Measurements from ENCODE around the gene SLC8A2.
"Not testable (repeated sequence)": the region's sequence is repeated elsewhere in the genome, so short reads cannot be mapped to it uniquely, and the experiment has no call there.

The SLC8A2 gene

GRCh38 chr19:47486900-47487299 lies 15.2 kb upstream of the SLC8A2 start:
- DNase-seq (ENCODE audit: insufficient read length, low spot score) (no peak), FAIRE-seq (no peak)
- TF ChIP-seq CTCF (IDR thresholded peaks at IDR 0.05; ENCODE audit: insufficient read depth, missing control alignments): no peak

GRCh38 chr19:47486220-47486619 lies 14.5 kb upstream of the SLC8A2 start:
- DNase-seq (ENCODE audit: insufficient read length, low spot score); FAIRE-seq: not testable (repeated sequence)

GRCh38 chr19:47485210-47485609 lies 13.5 kb upstream of the SLC8A2 start:
- DNase-seq (ENCODE audit: insufficient read length, low spot score): no peak
- FAIRE-seq: no peak
- no peak for TF ChIP-seq CTCF (IDR thresholded peaks at IDR 0.05; ENCODE audit: insufficient read depth, missing control alignments)

- FAIRE-seq (no peak), DNase-seq (ENCODE audit: insufficient read length, low spot score) (peak; percentile 96)
- peak; percentile 88 for TF ChIP-seq CTCF (IDR thresholded peaks at IDR 0.05; ENCODE audit: insufficient read depth, missing control alignments)
These were observed 12.4 kb upstream of the SLC8A2 start, which contains the start of gene KPTN for GRCh38 chr19:47483800-47484690. TSS of gene KPTN (minus strand) at chr19:47484219. CDS start at chr19:47484160, 59 bp downstream.

GRCh38 chr19:47483200-47483599 lies 11.5 kb upstream of the SLC8A2 start:
- no peak for FAIRE-seq
- no peak for TF ChIP-seq CTCF (IDR thresholded peaks at IDR 0.05; ENCODE audit: insufficient read depth, missing control alignments)
- no peak for DNase-seq (ENCODE audit: insufficient read length, low spot score)

DNA sequence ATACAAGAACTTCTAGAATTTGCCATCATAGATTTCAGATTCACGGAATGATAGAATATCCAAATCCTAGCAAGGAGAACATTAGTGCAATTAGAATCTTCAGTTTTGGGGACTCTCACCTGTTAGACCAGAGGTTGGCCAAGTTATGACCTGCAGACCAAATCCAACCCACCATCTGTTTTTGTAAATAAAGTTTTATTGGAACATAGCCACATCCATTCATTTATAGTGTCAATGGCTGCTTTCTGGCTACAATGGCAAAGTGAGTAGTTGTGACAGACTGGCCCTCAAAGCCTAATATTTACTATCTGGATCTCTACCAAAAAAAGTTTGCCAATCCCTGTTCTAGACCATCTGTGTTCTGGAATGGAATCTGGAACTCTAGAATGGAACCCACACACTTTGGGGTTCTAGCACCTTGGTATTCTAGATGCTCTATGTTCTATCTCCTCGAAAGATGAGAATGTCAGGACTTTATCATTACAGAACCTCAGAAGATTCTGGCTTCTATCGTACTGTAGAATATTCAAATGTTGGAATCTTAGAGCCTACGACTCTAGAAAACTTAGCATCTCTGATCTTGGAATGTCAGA lies 9.9 kb upstream of the SLC8A2 start:
- no peak for TF ChIP-seq CTCF (IDR thresholded peaks at IDR 0.05; ENCODE audit: insufficient read depth, missing control alignments)
- FAIRE-seq: no peak
- no peak for DNase-seq (ENCODE audit: insufficient read length, low spot score)

GRCh38 chr19:47480658-47481057 lies 9.0 kb upstream of the SLC8A2 start:
- no peak for DNase-seq (ENCODE audit: insufficient read length, low spot score)
- no peak for FAIRE-seq
- TF ChIP-seq CTCF (IDR thresholded peaks at IDR 0.05; ENCODE audit: insufficient read depth, missing control alignments): no peak
